T-helper 1 cell treated with Interleukin-12 subunit alpha and Interleukin-12 subunit beta and Interleukin-4 antibody, amounts not matched to agents 30 μg/mL and 1 μg/mL, for 36 hours (primary cell): Measurements from ENCODE around the gene SRD5A3.
A peak's percentile ranks its signal among the peaks of the same experiment; 100 is the strongest.

Source experiments
- H3K27ac Mint-ChIP-seq: one replicate; pipeline ENCODE4 v1.8.0; 2021; ENCODE audit warnings: mild to moderate bottlenecking, mixed read lengths
- H3K27me3 Mint-ChIP-seq: one replicate; pipeline ENCODE4 v1.8.0; 2021; ENCODE audit warnings: low read depth, mixed read lengths
- H3K36me3 Mint-ChIP-seq: one replicate; pipeline ENCODE4 v1.8.0; 2021; ENCODE audit warnings: low read depth, mixed read lengths
- H3K4me1 Mint-ChIP-seq: one replicate; pipeline ENCODE4 v1.8.0; 2021; ENCODE audit warnings: low read depth, mixed read lengths
- H3K4me3 Mint-ChIP-seq: one replicate; pipeline ENCODE4 v1.8.0; 2021; ENCODE audit warnings: mild to moderate bottlenecking, moderate library complexity, mixed read lengths
- H3K9me3 Mint-ChIP-seq: one replicate; pipeline ENCODE4 v1.8.0; 2021; ENCODE audit warnings: mixed read lengths

Gene SRD5A3

GRCh38 chr4:55398461-55398860, 52.4 kb downstream of the SRD5A3 start:
- H3K4me1 Mint-ChIP-seq: peaks cover 43% of the 10 kb centered on the region
- H3K36me3 Mint-ChIP-seq: peaks cover 20% of the 10 kb centered on the region
- peak overlapping the region; percentile 28 for H3K27ac Mint-ChIP-seq
- no peaks in the 10 kb centered on the region for H3K9me3 Mint-ChIP-seq
- H3K27me3 Mint-ChIP-seq: no peaks in the 10 kb centered on the region
- peak overlapping the region; percentile 98 for H3K4me3 Mint-ChIP-seq

GRCh38 chr4:55398966-55399365, 52.9 kb downstream of the SRD5A3 start:
- no peaks in the 10 kb centered on the region for H3K9me3 Mint-ChIP-seq
- H3K4me1 Mint-ChIP-seq: peaks cover 46% of the 10 kb centered on the region
- H3K4me3 Mint-ChIP-seq: peak overlapping the region; percentile 98
- H3K27me3 Mint-ChIP-seq: no peaks in the 10 kb centered on the region
- peaks cover 25% of the 10 kb centered on the region for H3K36me3 Mint-ChIP-seq
- H3K27ac Mint-ChIP-seq: peak overlapping the region; percentile 41

- H3K36me3 Mint-ChIP-seq: peaks cover 28% of the 10 kb centered on the region
- peak overlapping the region; percentile 41 for H3K27ac Mint-ChIP-seq
- no peaks in the 10 kb centered on the region for H3K27me3 Mint-ChIP-seq
- H3K9me3 Mint-ChIP-seq: no peaks in the 10 kb centered on the region
- no peak overlapping the region for H3K4me3 Mint-ChIP-seq
- H3K4me1 Mint-ChIP-seq: peaks cover 45% of the 10 kb centered on the region
Observed at GRCh38 chr4:55399581-55399980, 53.5 kb downstream of the SRD5A3 start.

- Mint-ChIP-seq H3K4me1 (peaks cover 40% of the 10 kb centered on the region), H3K9me3 (no peaks in the 10 kb centered on the region), H3K27me3 (no peaks in the 10 kb centered on the region), H3K4me3 (no peak overlapping the region), H3K27ac (no peak overlapping the region), H3K36me3 (peaks cover 37% of the 10 kb centered on the region)
Observed at GRCh38 chr4:55405073-55405472, 59.0 kb downstream of the SRD5A3 start.

- no peaks in the 10 kb centered on the region for H3K9me3 Mint-ChIP-seq
- H3K27me3 Mint-ChIP-seq: no peaks in the 10 kb centered on the region
- no peak overlapping the region for H3K4me3 Mint-ChIP-seq
- no peak overlapping the region for H3K27ac Mint-ChIP-seq
- peaks cover 37% of the 10 kb centered on the region for H3K4me1 Mint-ChIP-seq
- peaks cover 34% of the 10 kb centered on the region for H3K36me3 Mint-ChIP-seq
Observed at GRCh38 chr4:55406545-55406944, 60.5 kb downstream of the SRD5A3 start.

- Mint-ChIP-seq H3K9me3 (no peaks in the 10 kb centered on the region), H3K4me1 (peaks cover 39% of the 10 kb centered on the region), H3K36me3 (peaks cover 39% of the 10 kb centered on the region), H3K27ac (no peak overlapping the region), H3K4me3 (no peak overlapping the region), H3K27me3 (no peaks in the 10 kb centered on the region)
Observed at GRCh38 chr4:55407119-55407518, 61.1 kb downstream of the SRD5A3 start.

- peaks cover 39% of the 10 kb centered on the region for H3K4me1 Mint-ChIP-seq
- peaks cover 40% of the 10 kb centered on the region for H3K36me3 Mint-ChIP-seq
- no peak overlapping the region for H3K27ac Mint-ChIP-seq
Observed at GRCh38 chr4:55407764-55408163, 61.7 kb downstream of the SRD5A3 start.

GRCh38 chr4:55409468-55410171, 63.6 kb downstream of the SRD5A3 start:
- Mint-ChIP-seq H3K36me3 (peaks cover 29% of the 10 kb centered on the region), H3K9me3 (no peaks in the 10 kb centered on the region), H3K27ac (no peak overlapping the region), H3K4me1 (peaks cover 32% of the 10 kb centered on the region), H3K27me3 (no peaks in the 10 kb centered on the region), H3K4me3 (no peak overlapping the region)

More at GRCh38 chr4:55407764-55408163, 61.7 kb downstream of the SRD5A3 start:
- Mint-ChIP-seq H3K27me3 (no peaks in the 10 kb centered on the region), H3K4me3 (no peak overlapping the region), H3K9me3 (no peaks in the 10 kb centered on the region)

- Mint-ChIP-seq H3K27ac (no peak overlapping the region), H3K27me3 (no peaks in the 10 kb centered on the region), H3K4me3 (no peak overlapping the region), H3K36me3 (peaks cover 28% of the 10 kb centered on the region), H3K9me3 (no peaks in the 10 kb centered on the region), H3K4me1 (peaks cover 30% of the 10 kb centered on the region)
Observed at GRCh38 chr4:55410431-55410830, 64.4 kb downstream of the SRD5A3 start.

- Mint-ChIP-seq H3K27me3 (no peaks in the 10 kb centered on the region), H3K27ac (no peak overlapping the region), H3K4me3 (no peak overlapping the region), H3K9me3 (no peaks in the 10 kb centered on the region), H3K36me3 (peaks cover 22% of the 10 kb centered on the region), H3K4me1 (peaks cover 22% of the 10 kb centered on the region)
Observed at GRCh38 chr4:55411621-55412020, 65.6 kb downstream of the SRD5A3 start.

- H3K4me1 Mint-ChIP-seq: peaks cover 3% of the 10 kb centered on the region
Observed at GRCh38 chr4:55416176-55416575, 70.1 kb downstream of the SRD5A3 start.

More at GRCh38 chr4:55416176-55416575, 70.1 kb downstream of the SRD5A3 start:
- Mint-ChIP-seq H3K27me3 (no peaks in the 10 kb centered on the region), H3K9me3 (no peaks in the 10 kb centered on the region), H3K36me3 (peaks cover 34% of the 10 kb centered on the region), H3K27ac (no peak overlapping the region), H3K4me3 (no peak overlapping the region)
